Kidney epithelial cell (primary cell): ENCODE results near the gene EIF1AD. TPM values are rescaled to one million over a fixed set of nuclear protein-coding genes. Genes with fewer than 3 reads are reported as not detected.

Experiments
- DNase-seq: peaks from one replicate; pipeline ENCODE4 v3.0.0-alpha.2; 2010; ENCODE audit warnings: low read depth
- H3K27me3 ChIP-seq: 2 replicates; pipeline ENCODE4 v1.6.0; 2011; ENCODE audit warnings: low read length; ENCODE audit not compliant: control insufficient read depth, insufficient read depth
- H3K36me3 ChIP-seq: 2 replicates; pipeline ENCODE4 v1.5.1; 2011; ENCODE audit warnings: low read length; ENCODE audit not compliant: control insufficient read depth, insufficient read depth
- H3K4me3 ChIP-seq: 2 replicates; pipeline ENCODE4 v1.5.1; 2011; ENCODE audit warnings: low read depth, mild to moderate bottlenecking, control low read depth, low read length
- CTCF ChIP-seq: IDR thresholded peaks from 2 replicates; pipeline ENCODE4 v1.5.1; 2011; ENCODE audit warnings: mild to moderate bottlenecking, moderate library complexity, low read length, control low read depth, inconsistent platforms; ENCODE audit not compliant: insufficient read depth, poor library complexity, severe bottlenecking
- total RNA-seq: library from RNA; depleted of rRNA; stranded (reverse); fragments of >200 nt; gene quantifications from 2 replicates; pipeline ENCODE4 v1.2.3, GENCODE V29; 2015

EIF1AD gene
- total RNA-seq, 1 donor from 2014 or later = 33.4 TPM

- TF ChIP-seq CTCF = no peak
- Histone ChIP-seq H3K27me3 (peaks cover 2% of the 10 kb centered on the region), H3K36me3 (no peaks in the 10 kb centered on the region), H3K4me3 (no peak overlapping the region)
- no peak for DNase-seq
Measured at GRCh38 chr11:66016793-66017177, 14.8 kb upstream of the EIF1AD start.

- H3K36me3 ChIP-seq = no peaks in the 10 kb centered on the region
- H3K4me3 ChIP-seq = no peak overlapping the region
- H3K27me3 ChIP-seq = peaks cover 2% of the 10 kb centered on the region
- no peak for TF ChIP-seq CTCF
- DNase-seq = no peak
Measured at GRCh38 chr11:66015936-66016792, 14.2 kb upstream of the EIF1AD start.

GRCh38 chr11:66015454-66015881 lies 13.5 kb upstream of the EIF1AD start:
- Histone ChIP-seq H3K27me3 (peaks cover 2% of the 10 kb centered on the region), H3K4me3 (no peak overlapping the region), H3K36me3 (no peaks in the 10 kb centered on the region)
- TF ChIP-seq CTCF = no peak
- DNase-seq = no peak

GRCh38 chr11:66014804-66015453 lies 13.0 kb upstream of the EIF1AD start:
- H3K4me3 ChIP-seq = no peak overlapping the region
- peaks cover 2% of the 10 kb centered on the region for H3K27me3 ChIP-seq
- DNase-seq = no peak
- H3K36me3 ChIP-seq = no peaks in the 10 kb centered on the region
- TF ChIP-seq CTCF = no peak

GRCh38 chr11:66013762-66014100 lies 11.8 kb upstream of the EIF1AD start:
- no peaks in the 10 kb centered on the region for H3K36me3 ChIP-seq
- DNase-seq = no peak
- peaks cover 2% of the 10 kb centered on the region for H3K27me3 ChIP-seq
- no peak overlapping the region for H3K4me3 ChIP-seq
- TF ChIP-seq CTCF = no peak
